Uterus (tissue), 4 donors: ENCODE data around the gene CYCS. TPM values are rescaled to one million over a fixed set of nuclear protein-coding genes. Genes with fewer than 3 reads are reported as not detected.
"Not testable (repeated sequence)": the region's sequence is repeated elsewhere in the genome, so short reads cannot be mapped to it uniquely, and the experiment has no call there.

Experiments used
- DNase-seq, 2 donors: peaks; one replicate each; pipeline ENCODE4 v3.0.0-alpha.2; 2019 to 2020
- H3K27ac ChIP-seq, 2 donors: fragments of 200-600 bp; sonication (generic); 1 replicate in 1 of 2; 2 replicates in 1 of 2; pipeline ENCODE4 v1.5.1; 2016 to 2018
- H3K27me3 ChIP-seq, 2 donors: fragments of 200-600 bp; sonication (generic); one replicate each; pipeline ENCODE4 v1.5.1; 2018 to 2019; ENCODE audit warnings: control low read depth in 1 of 2
- H3K36me3 ChIP-seq, 2 donors: fragments of 200-600 bp; sonication (generic); one replicate each; pipeline ENCODE4 v1.5.1; 2019; ENCODE audit warnings: control low read depth in 1 of 2
- H3K4me1 ChIP-seq, 2 donors: fragments of 200-600 bp; sonication (generic); one replicate each; pipeline ENCODE4 v1.5.1; 2018 to 2019; ENCODE audit warnings: control low read depth in 1 of 2
- H3K4me3 ChIP-seq, 2 donors: fragments of 200-600 bp; sonication (generic); 1 replicate in 1 of 2; 2 replicates in 1 of 2; pipeline ENCODE4 v1.5.1; 2018 to 2019; ENCODE audit warnings: mild to moderate bottlenecking in 1 of 2
- H3K9me3 ChIP-seq, 2 donors: fragments of 200-600 bp; sonication (generic); one replicate each; pipeline ENCODE4 v1.5.1; 2019; ENCODE audit warnings: control low read depth in 1 of 2
- CTCF ChIP-seq, 4 experiments: fragments of 200-600 bp in 2 of 4; fragments of 450-650 bp in 2 of 4; sonication (generic) in 2 of 4; IDR thresholded peaks; one replicate each; pipeline ENCODE4 v1.5.1; 2016 to 2019; ENCODE audit warnings: antibody characterized with exemption in 4 of 4, mild to moderate bottlenecking in 2 of 4, moderate library complexity in 1 of 4
- POLR2A ChIP-seq, 2 donors: fragments of 450-650 bp; IDR thresholded peaks; one replicate each; pipeline ENCODE4 v1.6.1; 2016; ENCODE audit warnings: antibody characterized with exemption in 2 of 2, mild to moderate bottlenecking in 1 of 2, moderate library complexity in 1 of 2
- intact Hi-C: fragments of 100-400 bp; cut with DNase I; formaldehyde crosslinking; loops from one replicate; pipeline ENCODE4 v1.15.1; 2023; ENCODE audit warnings: low total_unique reads
- total RNA-seq, 4 donors: library from RNA; depleted of rRNA in 3 of 4; stranded (reverse); fragments of >200 nt in 3 of 4; gene quantifications; one replicate each; pipeline versions ENCODE4 v1.1.0 to v1.2.4, GENCODE V29; 2014 to 2023
- donor health status: DM: yes; HTN: yes; CAD: no.

Gene CYCS
- total RNA-seq, 4 donors from 2014 or later, result 15.4 to 56.6 (median 29.1) TPM

- no peaks in the 10 kb centered on the region for H3K36me3 ChIP-seq
- no peaks in the 10 kb centered on the region for H3K27me3 ChIP-seq
- intact Hi-C loops, result no loop called here
- no peak for DNase-seq
- H3K27ac ChIP-seq, result no peak overlapping the region
- TF ChIP-seq POLR2A (IDR thresholded peaks at IDR 0.05) (no peak), CTCF (IDR thresholded peaks at IDR 0.05) (no peak)
- no peaks in the 10 kb centered on the region for H3K9me3 ChIP-seq
- no peaks in the 10 kb centered on the region for H3K4me1 ChIP-seq
- H3K4me3 ChIP-seq, result no peak overlapping the region
These were observed 37.2 kb downstream of the CYCS start for GRCh38 chr7:25087855-25088254.

- DNase-seq, result no peak
- Histone ChIP-seq H3K4me3 (no peak overlapping the region), H3K27me3 (no peaks in the 10 kb centered on the region), H3K4me1 (no peaks in the 10 kb centered on the region), H3K36me3 (no peaks in the 10 kb centered on the region), H3K9me3 (no peaks in the 10 kb centered on the region), H3K27ac (no peak overlapping the region)
- TF ChIP-seq CTCF (IDR thresholded peaks at IDR 0.05), result no peak
- no peak for TF ChIP-seq POLR2A (IDR thresholded peaks at IDR 0.05)
- intact Hi-C loops, result no loop called here
These were observed 40.2 kb downstream of the CYCS start for GRCh38 chr7:25084821-25085220.

- Histone ChIP-seq H3K4me1 (no peaks in the 10 kb centered on the region), H3K9me3 (no peaks in the 10 kb centered on the region), H3K27me3 (no peaks in the 10 kb centered on the region), H3K36me3 (no peaks in the 10 kb centered on the region), H3K4me3 (no peak overlapping the region), H3K27ac (no peak overlapping the region)
- TF ChIP-seq POLR2A (IDR thresholded peaks at IDR 0.05) (no peak), CTCF (IDR thresholded peaks at IDR 0.05) (no peak)
- intact Hi-C loops, result no loop called here
- DNase-seq, result no peak
These were observed 41.9 kb downstream of the CYCS start for GRCh38 chr7:25083201-25083600.

GRCh38 chr7:25082041-25082440 is 43.0 kb downstream of the CYCS start:
- H3K27ac ChIP-seq, DNase-seq, H3K36me3 ChIP-seq, H3K9me3 ChIP-seq, H3K4me1 ChIP-seq, intact Hi-C loops, H3K4me3 ChIP-seq, H3K27me3 ChIP-seq: not testable (repeated sequence)

- no peaks in the 10 kb centered on the region for H3K36me3 ChIP-seq
- TF ChIP-seq CTCF (IDR thresholded peaks at IDR 0.05) (no peak), POLR2A (IDR thresholded peaks at IDR 0.05) (no peak)
- no peak overlapping the region for H3K4me3 ChIP-seq
- DNase-seq, result no peak
- no peaks in the 10 kb centered on the region for H3K27me3 ChIP-seq
- no peak overlapping the region for H3K27ac ChIP-seq
- no peaks in the 10 kb centered on the region for H3K4me1 ChIP-seq
- H3K9me3 ChIP-seq, result no peaks in the 10 kb centered on the region
- intact Hi-C loops, result no loop called here
These were observed 48.0 kb downstream of the CYCS start for GRCh38 chr7:25077096-25077495.

- Histone ChIP-seq H3K27me3 (no peaks in the 10 kb centered on the region), H3K9me3 (no peaks in the 10 kb centered on the region), H3K4me3 (no peak overlapping the region), H3K4me1 (no peaks in the 10 kb centered on the region), H3K36me3 (no peaks in the 10 kb centered on the region), H3K27ac (no peak overlapping the region)
- TF ChIP-seq CTCF (IDR thresholded peaks at IDR 0.05) (no peak), POLR2A (IDR thresholded peaks at IDR 0.05) (no peak)
- intact Hi-C loops, result no loop called here
- no peak for DNase-seq
These were observed 49.6 kb downstream of the CYCS start for GRCh38 chr7:25075459-25075858.
